Endothelial cell of umbilical vein (primary cell): ENCODE measurements around the gene ATXN2L. TPM values are rescaled to one million over a fixed set of nuclear protein-coding genes. Genes with fewer than 3 reads are reported as not detected.

Source experiments
- BruUV-seq: library from RNA; stranded (reverse); fragments of 400-500 nt; replicated peaks from 2 replicates; lab custom pipeline; 2021; lab: Mats Ljungman, UMichigan
- CTCF ChIA-PET: fragments of 300-600, 350-600 bp; sonication (Branson Sonifier 250); formaldehyde crosslinking; loops from one replicate; lab custom pipeline; 2021; ENCODE audit warnings: antibody characterized with exemption, inconsistent platforms; lab: Charles Lee
- POLR2A ChIA-PET: fragments of 300-600, 350-600 bp; sonication (Branson Sonifier 250); formaldehyde crosslinking; loops from one replicate; lab custom pipeline; 2021; ENCODE audit warnings: antibody characterized with exemption, inconsistent platforms; lab: Charles Lee
- DNase-seq: peaks from one replicate; pipeline ENCODE4 v3.0.0-alpha.2; 2011; ENCODE audit warnings: low read depth, low spot score
- FAIRE-seq: peaks from 2 replicates; lab custom pipeline; 2011; peaks lifted over from hg19 to GRCh38; lab: Jason Lieb, UNC
- H2AFZ ChIP-seq: 2 replicates; pipeline ENCODE4 v1.6.0; 2012; ENCODE audit warnings: low read depth, low read length, control low read depth, inconsistent platforms
- H3K27ac ChIP-seq: 2 replicates; pipeline ENCODE4 v1.5.1; 2011; ENCODE audit warnings: low read depth, mild to moderate bottlenecking, control low read depth, low read length, moderate library complexity; ENCODE audit not compliant: insufficient read depth
- H3K27me3 ChIP-seq, 2 experiments: 2 replicates each; pipeline versions ENCODE4 v1.6.0 to v1.6.1; 2011; ENCODE audit warnings: low read length in 2 of 2, mixed read lengths in 1 of 2; ENCODE audit not compliant: control insufficient read depth in 2 of 2, insufficient read depth in 2 of 2
- H3K36me3 ChIP-seq, 2 experiments: 2 replicates in 1 of 2; 3 replicates in 1 of 2; pipeline ENCODE4 v1.5.1; 2011; ENCODE audit warnings: low read length in 2 of 2, mild to moderate bottlenecking in 1 of 2, moderate library complexity in 1 of 2; ENCODE audit not compliant: control insufficient read depth in 2 of 2, insufficient read depth in 2 of 2; ENCODE audit errors: extremely low read depth in 1 of 2
- H3K4me1 ChIP-seq: 3 replicates; pipeline ENCODE4 v1.5.1; 2011; ENCODE audit warnings: mild to moderate bottlenecking, low read length; ENCODE audit not compliant: control insufficient read depth, insufficient read depth; ENCODE audit errors: extremely low read depth
- H3K4me2 ChIP-seq: 2 replicates; pipeline ENCODE4 v1.6.1; 2011; ENCODE audit warnings: low read length, control low read depth, mixed read lengths; ENCODE audit not compliant: insufficient read depth
- H3K4me3 ChIP-seq, 3 experiments: fragments of 200-600 bp in 1 of 3; sonication (generic), shearing (Covaris generic) in 1 of 3; replicated peaks in 1 of 3; 2 replicates each; pipeline ENCODE4 v1.5.1; 2011 to 2016; ENCODE audit warnings: control low read depth in 3 of 3, low read length in 3 of 3, mild to moderate bottlenecking in 2 of 3, inconsistent platforms in 1 of 3, low read depth in 1 of 3, moderate library complexity in 1 of 3; ENCODE audit not compliant: insufficient read depth in 1 of 3
- H3K79me2 ChIP-seq: 2 replicates; pipeline ENCODE4 v1.6.0; 2012; ENCODE audit warnings: low read length, inconsistent platforms; ENCODE audit not compliant: control insufficient read depth, insufficient read depth
- H3K9ac ChIP-seq: replicated peaks from 2 replicates; pipeline ENCODE3; 2011; ENCODE audit warnings: low read length, control low read depth; ENCODE audit not compliant: insufficient read depth; ENCODE audit errors: extremely low read depth
- H3K9me1 ChIP-seq: replicated peaks from 3 replicates; pipeline ENCODE4 v1.6.0; 2011; ENCODE audit warnings: mild to moderate bottlenecking, low read length; ENCODE audit not compliant: control insufficient read depth, insufficient read depth; ENCODE audit errors: extremely low read depth
- H3K9me3 ChIP-seq: replicated peaks from 2 replicates; pipeline ENCODE4 v1.5.1; 2012; ENCODE audit warnings: low read length, inconsistent platforms; ENCODE audit not compliant: control insufficient read depth, insufficient read depth
- H4K20me1 ChIP-seq: replicated peaks from 2 replicates; pipeline ENCODE3; 2011; ENCODE audit warnings: mild to moderate bottlenecking, low read length; ENCODE audit not compliant: control insufficient read depth, insufficient read depth; ENCODE audit errors: extremely low read depth
- EZH2 ChIP-seq: IDR thresholded peaks from 2 replicates; pipeline ENCODE4 v1.6.1; 2012; ENCODE audit warnings: borderline replicate concordance, low read depth, mild to moderate bottlenecking, moderate library complexity, low read length, inconsistent platforms; ENCODE audit not compliant: severe bottlenecking
- POLR2A ChIP-seq: IDR thresholded peaks from 2 replicates; pipeline ENCODE4 v1.6.1; 2012; ENCODE audit warnings: low read depth, mild to moderate bottlenecking, control low read depth, low read length
- dilution Hi-C: fragments of 300-500 bp; cut with MboI; formaldehyde crosslinking; loops from one replicate; pipeline ENCODE4 v1.15.0; 2019; ENCODE audit warnings: low sequenced_read_pairs; ENCODE audit not compliant: extremely low pct_ligation_motif_present
- intact Hi-C: fragments of 100-400 bp; cut with micrococcal nuclease; formaldehyde crosslinking; loops from one replicate; pipeline ENCODE4 v1.10.0; 2022
- polyA plus RNA-seq, 4 experiments: library from polyadenylated mRNA; depleted of rRNA in 3 of 4; stranded (reverse) in 3 of 4; unstranded in 1 of 4; fragments of >200 nt; gene quantifications; 2 replicates each; pipeline versions ENCODE4 v1.2.1 to v1.2.3, GENCODE V29; 2011 to 2012; ENCODE audit warnings: missing spikeins in 1 of 4
- total RNA-seq: library from RNA; stranded (reverse); gene quantifications from 2 replicates; pipeline ENCODE4 v1.2.3, GENCODE V29; 2021

Gene ATXN2L
- total and polyA plus RNA-seq, 2 donors (not counting 3 experiments of a cell fraction or from before 2014, with no cell fraction given), result 59.0 to 208 TPM

- no peak for FAIRE-seq
- ChIA-PET CTCF (interaction anchor here (1.7 to 2.8 kb wide), 3 partner anchors 9 to 79 kb away, joined by 6 to 10 read pairs (median 8); partner anchors contain the start of gene TUFM), POLR2A (no interaction called here)
- no peak overlapping the region for H3K4me3 ChIP-seq
- intact Hi-C loops, result no loop called here
- peaks cover 3 to 31% of the 10 kb centered on the region in 2 experiments for H3K36me3 ChIP-seq
- no TSS peak for BruUV-seq
- no peak for TF ChIP-seq POLR2A
- H3K27me3 ChIP-seq, result no peaks in the 10 kb centered on the region
- H3K4me2 ChIP-seq, result no peak overlapping the region
- H3K9me3 ChIP-seq, result no peaks in the 10 kb centered on the region
- dilution Hi-C loops, result no loop called here
- H3K9ac ChIP-seq, result no peak overlapping the region
- no peaks in the 10 kb centered on the region for H3K9me1 ChIP-seq
- no peak for DNase-seq
- no peak overlapping the region for H2AFZ ChIP-seq
- H3K27ac ChIP-seq, result no peak overlapping the region
- peaks cover 35% of the 10 kb centered on the region for H3K79me2 ChIP-seq
- peaks cover 8% of the 10 kb centered on the region for H3K4me1 ChIP-seq
- no peaks in the 10 kb centered on the region for H4K20me1 ChIP-seq
Measured at GRCh38 chr16:28865722-28866453, 43.1 kb downstream of the ATXN2L start.

- no TSS peak for BruUV-seq
- Histone ChIP-seq H3K4me1 (peaks cover 8% of the 10 kb centered on the region), H3K9me3 (no peaks in the 10 kb centered on the region), H3K27me3 (no peaks in the 10 kb centered on the region), H3K36me3 (peaks cover 5 to 36% of the 10 kb centered on the region in 2 experiments), H3K27ac (no peak overlapping the region), H2AFZ (no peak overlapping the region), H3K4me2 (no peak overlapping the region), H3K79me2 (peaks cover 35% of the 10 kb centered on the region), H3K4me3 (no peak overlapping the region), H4K20me1 (no peaks in the 10 kb centered on the region), H3K9ac (no peak overlapping the region), H3K9me1 (no peaks in the 10 kb centered on the region)
- POLR2A ChIA-PET, result no interaction called here
- DNase-seq (no peak), FAIRE-seq (no peak)
- CTCF ChIA-PET, result interaction anchor here (2.3 to 2.8 kb wide), 2 partner anchors 8 to 79 kb away, joined by 8 to 10 read pairs; no protein-coding TSS in a partner anchor
- intact Hi-C loops, result no loop called here
- TF ChIP-seq EZH2, result no peak
- dilution Hi-C loops, result no loop called here
Measured at GRCh38 chr16:28866454-28866804, 43.6 kb downstream of the ATXN2L start.
